Esophagus muscularis mucosa (tissue), 4 donors: ENCODE data around the gene PPP1R10. TPM values are rescaled to one million over a fixed set of nuclear protein-coding genes. Genes with fewer than 3 reads are reported as not detected.
"Not testable (repeated sequence)": the region's sequence is repeated elsewhere in the genome, so short reads cannot be mapped to it uniquely, and the experiment has no call there.

Source experiments
- DNase-seq: peaks from one replicate; pipeline ENCODE4 v3.0.0-alpha.2; 2017; ENCODE audit errors: extremely low spot score
- H3K27ac ChIP-seq, 4 donors: fragments of 200-600 bp; sonication (generic); replicated peaks in 1 of 4; 1 replicate in 3 of 4; 2 replicates in 1 of 4; pipeline ENCODE4 v1.5.1; 2016 to 2019; ENCODE audit warnings: mild to moderate bottlenecking in 1 of 4
- H3K27me3 ChIP-seq, 4 donors: fragments of 200-600 bp; sonication (generic); one replicate each; pipeline versions ENCODE4 v1.5.1 to v1.6.0; 2016 to 2019
- H3K36me3 ChIP-seq, 4 donors: fragments of 200-600 bp; sonication (generic); one replicate each; pipeline ENCODE4 v1.5.1; 2016 to 2019
- H3K4me1 ChIP-seq, 4 donors: fragments of 200-600 bp; sonication (generic); one replicate each; pipeline ENCODE4 v1.5.1; 2016 to 2019
- H3K4me3 ChIP-seq, 4 donors: fragments of 200-600 bp; sonication (generic); 1 replicate in 2 of 4; 2 replicates in 2 of 4; pipeline ENCODE4 v1.5.1; 2016 to 2019; ENCODE audit warnings: mild to moderate bottlenecking in 4 of 4, moderate library complexity in 1 of 4
- H3K9me3 ChIP-seq, 4 donors: fragments of 200-600 bp; sonication (generic); 1 replicate in 3 of 4; 2 replicates in 1 of 4; pipeline ENCODE4 v1.5.1; 2016 to 2019
- EP300 ChIP-seq: sonication (generic); formaldehyde crosslinking; IDR thresholded peaks from one replicate; pipeline ENCODE4 v1.6.1; 2017; ENCODE audit warnings: antibody characterized with exemption
- POLR2A ChIP-seq: fragments of 450-650 bp; IDR thresholded peaks from one replicate; pipeline ENCODE4 v1.6.1; 2017; ENCODE audit warnings: antibody characterized with exemption, moderate library complexity, mild to moderate bottlenecking, low read depth
- POLR2AphosphoS5 ChIP-seq, 2 donors: sonication (generic); formaldehyde crosslinking; IDR thresholded peaks; one replicate each; pipeline ENCODE4 v1.6.1; 2017; ENCODE audit warnings: antibody characterized with exemption in 2 of 2
- WGBS: methylation state at CpG from one replicate; pipeline ENCODE4 v1.1.5; 2018; 5-methylcytosine and 5-hydroxymethylcytosine counted together
- intact Hi-C: fragments of 100-400 bp; cut with DNase I; formaldehyde crosslinking; loops from one replicate; pipeline ENCODE4 v1.15.1; 2023
- total RNA-seq, 4 donors: library from RNA; depleted of rRNA; stranded (reverse); fragments of >200 nt; gene quantifications; one replicate each; pipeline versions ENCODE4 v1.1.0 to v1.2.1, GENCODE V29; 2016
- TF ChIP-seq, protein P1 (sequence below), 3 experiments: fragments of 200-600 bp in 2 of 3; fragments of 450-650 bp in 1 of 3; sonication (generic) in 2 of 3; IDR thresholded peaks; one replicate each; pipeline ENCODE4 v1.5.1; 2017 to 2019; ENCODE audit warnings: antibody characterized with exemption in 3 of 3, mild to moderate bottlenecking in 2 of 3, moderate library complexity in 1 of 3

PPP1R10 gene
- total RNA-seq, 4 donors from 2014 or later: 24.5 to 53.6 (median 37.9) TPM

DNA sequence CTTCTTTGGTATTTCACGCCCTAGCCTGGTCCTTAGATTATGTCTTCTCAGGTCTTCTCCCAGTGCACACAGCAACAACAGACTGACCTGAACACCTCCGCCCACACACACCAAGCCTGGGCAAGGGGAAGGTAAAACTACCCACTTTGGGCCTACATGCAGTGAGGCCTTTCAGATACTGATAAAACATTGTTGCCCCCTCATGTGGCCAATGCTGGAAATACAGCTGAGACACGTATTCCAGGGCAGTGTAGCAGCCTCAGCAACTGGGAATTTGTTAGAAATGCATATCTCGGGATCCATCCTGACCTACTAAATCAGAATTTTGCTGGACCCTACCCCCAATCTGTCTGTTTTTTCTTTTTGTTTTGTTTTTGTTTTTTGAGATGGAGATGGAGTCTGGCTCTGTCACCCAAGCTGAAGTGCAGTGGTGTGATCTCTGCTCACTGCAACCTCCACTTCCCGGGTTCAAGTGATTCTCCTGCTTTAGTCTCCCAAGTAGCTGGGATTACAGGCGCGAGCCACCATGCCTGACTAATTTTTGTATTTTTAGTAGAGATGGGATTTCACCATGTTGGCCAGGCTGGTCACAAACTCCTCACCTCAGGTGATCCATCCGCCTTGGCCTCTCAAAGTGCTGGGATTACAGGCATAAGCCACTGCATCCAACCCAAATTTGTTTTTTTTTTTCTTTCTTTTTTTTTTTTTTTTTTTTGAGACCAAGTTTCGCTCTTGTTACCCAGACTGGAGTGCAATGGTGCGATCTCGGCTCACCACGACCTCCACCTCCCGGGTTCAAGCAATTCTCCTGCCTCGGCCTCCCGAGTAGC lies 19.5 kb downstream of the PPP1R10 start:
- intact Hi-C loops: loop anchor here (5.0 kb wide), 2 partner anchors 55 to 115 kb away; no protein-coding TSS in a partner anchor
- DNase-seq: peak; percentile 94
- H3K27ac ChIP-seq: not testable (repeated sequence)

DNA sequence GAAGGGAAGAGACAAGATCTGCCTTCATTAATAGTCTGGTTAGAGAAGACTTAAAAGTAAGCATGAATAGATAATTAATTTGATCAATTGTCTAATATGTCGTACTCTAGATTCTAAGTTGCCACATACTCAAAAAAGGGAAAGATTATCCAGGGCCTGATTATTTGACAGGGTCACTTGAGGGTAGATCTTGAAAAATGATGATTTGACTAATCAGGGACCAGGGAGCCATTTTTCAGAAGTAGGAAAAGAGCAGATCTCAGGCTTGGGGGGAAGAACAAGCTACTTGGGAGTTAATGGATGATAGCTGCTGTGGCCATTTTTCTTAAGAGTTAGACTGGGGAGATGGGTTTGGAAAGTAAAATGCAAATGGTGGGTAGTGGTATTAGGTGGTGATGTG lies 24.8 kb downstream of the PPP1R10 start:
- intact Hi-C loops: no loop called here
- Histone ChIP-seq H3K4me1 (peaks cover 0 to 13% (median 7%) of the 10 kb centered on the region in 4 donors), H3K36me3 (peaks cover 59 to 87% (median 71%) of the 10 kb centered on the region in 4 donors), H3K9me3 (no peaks in the 10 kb centered on the region), H3K27ac (no peak overlapping the region), H3K4me3 (no peak overlapping the region), H3K27me3 (no peaks in the 10 kb centered on the region)
- 96% methylated on average over 1 of the region's 1 CpG for WGBS
- DNase-seq: no peak
- no peak for TF ChIP-seq POLR2AphosphoS5 (IDR thresholded peaks at IDR 0.05)
- TF ChIP-seq, protein P1, sequence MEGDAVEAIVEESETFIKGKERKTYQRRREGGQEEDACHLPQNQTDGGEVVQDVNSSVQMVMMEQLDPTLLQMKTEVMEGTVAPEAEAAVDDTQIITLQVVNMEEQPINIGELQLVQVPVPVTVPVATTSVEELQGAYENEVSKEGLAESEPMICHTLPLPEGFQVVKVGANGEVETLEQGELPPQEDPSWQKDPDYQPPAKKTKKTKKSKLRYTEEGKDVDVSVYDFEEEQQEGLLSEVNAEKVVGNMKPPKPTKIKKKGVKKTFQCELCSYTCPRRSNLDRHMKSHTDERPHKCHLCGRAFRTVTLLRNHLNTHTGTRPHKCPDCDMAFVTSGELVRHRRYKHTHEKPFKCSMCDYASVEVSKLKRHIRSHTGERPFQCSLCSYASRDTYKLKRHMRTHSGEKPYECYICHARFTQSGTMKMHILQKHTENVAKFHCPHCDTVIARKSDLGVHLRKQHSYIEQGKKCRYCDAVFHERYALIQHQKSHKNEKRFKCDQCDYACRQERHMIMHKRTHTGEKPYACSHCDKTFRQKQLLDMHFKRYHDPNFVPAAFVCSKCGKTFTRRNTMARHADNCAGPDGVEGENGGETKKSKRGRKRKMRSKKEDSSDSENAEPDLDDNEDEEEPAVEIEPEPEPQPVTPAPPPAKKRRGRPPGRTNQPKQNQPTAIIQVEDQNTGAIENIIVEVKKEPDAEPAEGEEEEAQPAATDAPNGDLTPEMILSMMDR (IDR thresholded peaks at IDR 0.05): no peak
- no peak for TF ChIP-seq EP300
- no peak for TF ChIP-seq POLR2A

More for the DNA sequence above, 19.5 kb downstream of the PPP1R10 start:
- H3K36me3 ChIP-seq: peaks cover 38 to 59% (median 44%) of the 10 kb centered on the region in 4 donors
- not testable (repeated sequence) for H3K9me3 ChIP-seq, H3K4me1 ChIP-seq, H3K27me3 ChIP-seq, H3K4me3 ChIP-seq
- WGBS: 74% methylated on average over 15 of the region's 15 CpGs
- peak in 1 of 2 donors; percentile 43 for TF ChIP-seq POLR2AphosphoS5 (IDR thresholded peaks at IDR 0.05)
- TF ChIP-seq, protein P1 (IDR thresholded peaks at IDR 0.05): peak; percentile 68 to 83 (median 83)

DNA sequence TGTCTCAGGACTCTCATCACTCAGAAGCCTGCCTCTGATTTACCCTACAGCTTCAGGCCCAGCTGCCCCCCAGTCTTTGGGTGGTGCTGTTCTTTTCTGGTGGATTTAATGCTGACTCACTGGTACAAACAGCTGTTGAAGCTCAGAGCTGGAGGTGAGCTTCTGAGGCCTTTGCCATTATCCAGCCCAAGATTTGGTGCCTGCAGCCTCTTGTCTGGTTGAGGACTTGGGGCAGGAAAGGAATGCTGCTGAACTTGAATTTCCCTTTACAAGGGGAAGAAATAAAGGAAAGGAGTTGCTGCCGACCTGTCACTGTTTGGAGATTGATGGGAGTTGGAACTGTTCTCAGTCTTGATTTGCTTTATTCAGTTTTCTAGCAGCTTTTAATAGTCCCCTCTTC lies 26.0 kb downstream of the PPP1R10 start:
- no peak for DNase-seq
- H3K4me3 ChIP-seq: no peak overlapping the region
- H3K27me3 ChIP-seq: no peaks in the 10 kb centered on the region
- H3K36me3 ChIP-seq: peaks cover 72 to 90% (median 84%) of the 10 kb centered on the region in 4 donors
- TF ChIP-seq, protein P1 (IDR thresholded peaks at IDR 0.05): no peak
- TF ChIP-seq EP300 (no peak), POLR2A (no peak), POLR2AphosphoS5 (IDR thresholded peaks at IDR 0.05) (no peak)
- H3K9me3 ChIP-seq: no peaks in the 10 kb centered on the region
- WGBS: 46% methylated on average over 1 of the region's 1 CpG
- H3K4me1 ChIP-seq: peaks cover 0 to 12% (median 7%) of the 10 kb centered on the region in 4 donors
- intact Hi-C loops: no loop called here
- peak overlapping the region; percentile 20 to 58 (median 47) for H3K27ac ChIP-seq

DNA sequence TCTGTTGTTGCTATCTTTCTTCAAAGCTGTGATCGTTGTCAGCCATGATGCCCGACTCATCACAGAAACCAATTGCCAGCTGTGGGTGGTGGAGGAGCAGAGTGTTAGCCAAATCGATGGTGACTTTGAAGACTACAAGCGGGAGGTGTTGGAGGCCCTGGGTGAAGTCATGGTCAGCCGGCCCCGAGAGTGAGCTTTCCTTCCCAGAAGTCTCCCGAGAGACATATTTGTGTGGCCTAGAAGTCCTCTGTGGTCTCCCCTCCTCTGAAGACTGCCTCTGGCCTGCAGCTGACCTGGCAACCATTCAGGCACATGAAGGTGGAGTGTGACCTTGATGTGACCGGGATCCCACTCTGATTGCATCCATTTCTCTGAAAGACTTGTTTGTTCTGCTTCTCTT lies 26.5 kb downstream of the PPP1R10 start:
- TF ChIP-seq, protein P1 (IDR thresholded peaks at IDR 0.05): no peak
- TF ChIP-seq POLR2A: no peak
- TF ChIP-seq EP300: no peak
- TF ChIP-seq POLR2AphosphoS5 (IDR thresholded peaks at IDR 0.05): no peak
- Histone ChIP-seq H3K36me3 (peaks cover 77 to 95% (median 89%) of the 10 kb centered on the region in 4 donors), H3K4me1 (peaks cover 0 to 12% (median 7%) of the 10 kb centered on the region in 4 donors), H3K27ac (peak overlapping the region; percentile 20 to 58 (median 47)), H3K27me3 (no peaks in the 10 kb centered on the region), H3K9me3 (no peaks in the 10 kb centered on the region), H3K4me3 (no peak overlapping the region)
- intact Hi-C loops: no loop called here
- WGBS: 91% methylated on average over 7 of the region's 8 CpGs
- no peak for DNase-seq
